Common myeloid progenitor, CD34-positive (primary cell): Measurements from ENCODE around the gene POPDC3.
A peak's percentile ranks its signal among the peaks of the same experiment; 100 is the strongest.

Experiments
- CTCF ChIA-PET: fragments of 350-600 bp; sonication (Branson Sonifier 250); formaldehyde crosslinking; loops from one replicate; lab custom pipeline; 2021; ENCODE audit warnings: antibody characterized with exemption; lab: Charles Lee
- POLR2A ChIA-PET: fragments of 350-600 bp; sonication (Branson Sonifier 250); formaldehyde crosslinking; loops from one replicate; lab custom pipeline; 2021; ENCODE audit warnings: antibody characterized with exemption; lab: Charles Lee
- DNase-seq, 3 donors: peaks; one replicate each; pipeline versions ENCODE4 v3.0.0 to v3.0.0-alpha.2; 2013
- H3K27ac ChIP-seq, 2 experiments: 1 replicate in 1 of 2; 2 replicates in 1 of 2; pipeline ENCODE4 v1.7.0; 2013; ENCODE audit warnings: inconsistent platforms in 2 of 2, low read length in 2 of 2, mild to moderate bottlenecking in 2 of 2, low read depth in 1 of 2, moderate library complexity in 1 of 2; ENCODE audit not compliant: severe bottlenecking in 2 of 2, insufficient read depth in 1 of 2, poor library complexity in 1 of 2
- H3K27me3 ChIP-seq, 5 experiments: replicated peaks in 2 of 5; 1 replicate in 3 of 5; 2 replicates in 2 of 5; pipeline versions ENCODE4 v1.6.1 to v1.7.0; 2013; ENCODE audit warnings: low read length in 4 of 5, mild to moderate bottlenecking in 2 of 5, moderate library complexity in 2 of 5, inconsistent platforms in 1 of 5; ENCODE audit not compliant: insufficient read depth in 5 of 5, control insufficient read depth in 4 of 5
- H3K36me3 ChIP-seq, 4 experiments: 1 replicate in 2 of 4; 2 replicates in 2 of 4; pipeline versions ENCODE4 v1.6.1 to v1.7.0; 2013; ENCODE audit warnings: low read length in 3 of 4, control low read depth in 1 of 4, mild to moderate bottlenecking in 1 of 4; ENCODE audit not compliant: control insufficient read depth in 4 of 4, insufficient read depth in 4 of 4
- H3K4me1 ChIP-seq, 4 experiments: 1 replicate in 3 of 4; 2 replicates in 1 of 4; pipeline versions ENCODE4 v1.6.1 to v1.7.1; 2013; ENCODE audit warnings: low read length in 3 of 4, mild to moderate bottlenecking in 3 of 4, control low read depth in 1 of 4, inconsistent platforms in 1 of 4, moderate library complexity in 1 of 4; ENCODE audit not compliant: control insufficient read depth in 4 of 4, insufficient read depth in 4 of 4; ENCODE audit errors: control extremely low read depth in 1 of 4
- H3K4me3 ChIP-seq, 7 experiments: 1 replicate in 4 of 7; 2 replicates in 3 of 7; pipeline versions ENCODE4 v1.5.1 to v1.7.0; 2013; ENCODE audit warnings: mild to moderate bottlenecking in 7 of 7, low read length in 6 of 7, moderate library complexity in 6 of 7, inconsistent platforms in 2 of 7, low read depth in 2 of 7, control low read depth in 1 of 7; ENCODE audit not compliant: insufficient read depth in 4 of 7, control insufficient read depth in 1 of 7; ENCODE audit errors: extremely low read depth in 1 of 7
- H3K9me3 ChIP-seq, 5 experiments: 1 replicate in 4 of 5; 2 replicates in 1 of 5; pipeline versions ENCODE4 v1.6.1 to v1.7.1; 2013; ENCODE audit warnings: low read length in 4 of 5, mild to moderate bottlenecking in 2 of 5, inconsistent platforms in 1 of 5, low read depth in 1 of 5, moderate library complexity in 1 of 5; ENCODE audit not compliant: control insufficient read depth in 4 of 5, insufficient read depth in 2 of 5; ENCODE audit errors: control extremely low read depth in 1 of 5
- WGBS: methylation state at CpG from one replicate; pipeline ENCODE4 v1.1.5; 2013; ENCODE audit not compliant: insufficient coverage; 5-methylcytosine and 5-hydroxymethylcytosine counted together

POPDC3 gene

DNA sequence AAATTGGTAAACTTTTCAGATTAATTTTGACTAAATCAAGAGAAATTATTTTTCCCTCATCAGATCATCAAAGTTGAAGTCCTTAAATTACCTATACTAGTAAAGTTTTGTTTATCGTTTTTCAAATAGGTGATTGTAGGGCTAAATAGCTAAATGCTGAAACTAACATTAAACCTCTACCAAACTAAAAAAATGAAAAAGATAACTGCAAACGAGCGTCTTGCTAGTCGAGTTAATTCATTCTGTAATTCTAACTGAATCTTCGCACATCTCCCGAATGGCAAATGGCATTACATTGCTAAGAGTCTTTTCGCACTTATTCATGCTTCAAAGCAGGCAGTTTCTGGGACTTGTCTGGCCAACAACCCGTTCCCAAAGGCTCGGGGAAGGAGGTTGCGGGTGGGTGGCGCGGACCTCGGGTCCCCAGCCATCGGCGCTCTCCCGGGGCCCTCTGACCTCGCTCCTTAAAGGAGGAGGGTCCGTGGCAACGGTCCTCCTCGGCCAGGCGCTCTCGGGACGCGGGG, 43.8 kb downstream of the POPDC3 start:
- Histone ChIP-seq H3K36me3 (no peaks in the 10 kb centered on the region), H3K27me3 (peaks cover 13 to 79% (median 30%) of the 10 kb centered on the region in 5 experiments), H3K27ac (no peak overlapping the region), H3K4me1 (peaks cover 2 to 17% (median 14%) of the 10 kb centered on the region in 4 experiments), H3K4me3 (peak overlapping the region in 6 of 7 experiments; percentile 55 to 75 (median 70)), H3K9me3 (no peaks in the 10 kb centered on the region)
- POLR2A ChIA-PET = interaction anchor here (0.5 to 0.7 kb wide), 2 partner anchors 11 to 92 kb away, joined by 3 read pairs; no protein-coding TSS in a partner anchor
- CTCF ChIA-PET = interaction anchor here (1.1 to 1.5 kb wide), 3 partner anchors 23 to 31 kb away, joined by 3 read pairs; no protein-coding TSS in a partner anchor
- WGBS = 11% methylated on average over 18 of the region's 24 CpGs
- peak in 2 of 3 donors; percentile 8 to 25 for DNase-seq

DNA sequence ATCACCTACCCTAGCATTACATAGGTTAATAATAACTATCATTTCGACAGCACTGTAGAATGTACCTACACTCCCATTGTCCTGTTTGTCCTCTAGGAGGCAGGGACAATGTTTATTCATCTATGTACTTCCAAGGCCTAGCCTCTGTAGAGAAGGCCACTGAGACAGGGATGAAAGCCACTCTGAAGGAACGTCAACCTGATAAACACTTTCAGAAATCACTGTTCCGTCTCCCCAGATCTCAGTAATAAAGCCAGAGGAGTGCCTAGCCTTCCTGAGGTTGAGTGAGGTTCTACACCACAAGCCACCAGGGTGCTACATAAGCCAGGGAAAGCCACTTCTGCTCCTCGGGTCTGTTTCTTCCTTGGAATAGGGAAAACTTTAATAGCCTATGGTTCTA, 44.8 kb downstream of the POPDC3 start:
- peak in 2 of 3 donors; percentile 4 to 8 for DNase-seq
- ChIA-PET CTCF (no interaction called here), POLR2A (no interaction called here)
- H3K27me3 ChIP-seq = peaks cover 13 to 70% (median 30%) of the 10 kb centered on the region in 5 experiments
- H3K9me3 ChIP-seq = no peaks in the 10 kb centered on the region
- 91% methylated on average over 3 of the region's 4 CpGs for WGBS
- H3K4me3 ChIP-seq = no peak overlapping the region
- no peak overlapping the region for H3K27ac ChIP-seq
- H3K36me3 ChIP-seq = no peaks in the 10 kb centered on the region
- peaks cover 2 to 17% (median 14%) of the 10 kb centered on the region in 4 experiments for H3K4me1 ChIP-seq

DNA sequence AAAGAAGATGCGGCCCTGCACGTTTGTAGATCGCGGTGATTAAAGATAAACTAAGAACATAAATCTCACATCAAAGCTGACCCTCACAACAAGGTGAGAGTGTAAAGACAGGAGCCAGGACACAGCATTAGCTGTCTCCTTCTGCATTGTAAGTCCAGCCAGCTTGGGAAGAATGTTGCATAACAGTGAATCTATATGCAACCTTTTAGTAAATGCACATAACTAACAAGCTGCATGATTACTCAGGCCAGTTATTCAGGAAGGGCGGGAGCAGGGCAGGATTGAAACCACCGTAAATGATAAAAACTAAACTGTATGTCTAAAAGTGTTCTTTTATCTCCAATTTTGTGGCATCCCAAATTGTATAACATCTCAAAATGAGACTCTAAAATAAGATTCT, 57.1 kb downstream of the POPDC3 start:
- no peak for DNase-seq
- Histone ChIP-seq H3K27ac (no peak overlapping the region), H3K9me3 (no peaks in the 10 kb centered on the region), H3K4me1 (no peaks in the 10 kb centered on the region), H3K27me3 (peaks cover 0 to 3% (median 0%) of the 10 kb centered on the region in 5 experiments), H3K4me3 (no peak overlapping the region), H3K36me3 (no peaks in the 10 kb centered on the region)
- 60% methylated on average over 3 of the region's 6 CpGs for WGBS
- ChIA-PET POLR2A (no interaction called here), CTCF (no interaction called here)

DNA sequence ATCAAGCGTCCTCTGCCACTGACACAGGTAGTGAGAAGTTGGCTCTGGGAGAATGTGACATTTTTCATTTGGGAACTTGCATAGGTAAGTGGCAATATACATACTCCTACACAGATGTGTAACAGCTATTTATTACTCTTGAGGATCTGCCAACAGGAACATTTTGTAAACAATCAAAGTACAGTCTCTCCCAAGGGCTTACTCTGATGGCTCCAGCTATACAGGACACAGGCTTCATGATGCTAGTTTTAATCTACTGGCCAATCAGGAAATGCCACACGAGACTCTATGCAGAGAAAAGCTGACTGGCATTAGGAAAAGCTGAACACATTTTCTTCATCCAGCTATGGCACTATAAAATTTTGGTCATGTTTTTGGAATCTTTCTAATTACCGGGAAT, 57.8 kb downstream of the POPDC3 start:
- ChIA-PET POLR2A (no interaction called here), CTCF (no interaction called here)
- Histone ChIP-seq H3K27me3 (peaks cover 0 to 3% (median 0%) of the 10 kb centered on the region in 5 experiments), H3K27ac (no peak overlapping the region), H3K4me3 (no peak overlapping the region), H3K9me3 (no peaks in the 10 kb centered on the region), H3K4me1 (no peaks in the 10 kb centered on the region), H3K36me3 (no peaks in the 10 kb centered on the region)
- DNase-seq = no peak
- 67% methylated on average over 1 of the region's 3 CpGs for WGBS

GRCh38 chr6:105120570-105120969, 59.2 kb downstream of the POPDC3 start:
- Histone ChIP-seq H3K4me1 (no peaks in the 10 kb centered on the region), H3K9me3 (no peaks in the 10 kb centered on the region), H3K27ac (no peak overlapping the region), H3K27me3 (peaks cover 0 to 3% (median 0%) of the 10 kb centered on the region in 5 experiments), H3K36me3 (no peaks in the 10 kb centered on the region), H3K4me3 (no peak overlapping the region)
- 98% methylated on average over 4 of the region's 5 CpGs for WGBS
- DNase-seq = no peak
- ChIA-PET POLR2A (no interaction called here), CTCF (no interaction called here)

DNA sequence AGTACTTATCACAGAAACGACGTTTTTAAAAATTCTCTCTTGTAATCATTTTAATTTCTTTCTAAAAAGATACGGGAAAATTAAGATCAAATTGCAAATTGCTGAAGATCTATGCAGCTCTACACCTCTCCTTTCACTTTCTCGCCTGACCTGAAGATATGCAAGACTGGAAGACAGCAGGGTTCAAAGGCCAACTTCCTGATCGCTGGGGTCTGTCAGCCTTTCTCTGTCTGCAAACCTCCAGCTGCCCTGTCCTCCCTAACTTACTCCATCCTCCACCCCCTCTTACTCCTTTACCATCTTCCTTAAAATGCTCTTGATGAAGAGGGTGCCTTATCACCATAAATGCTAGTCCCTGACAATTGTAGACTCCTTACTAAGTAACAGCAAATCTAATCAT, 63.7 kb downstream of the POPDC3 start:
- WGBS = 100% methylated on average over 4 of the region's 5 CpGs
- Histone ChIP-seq H3K27ac (no peak overlapping the region), H3K4me1 (no peaks in the 10 kb centered on the region), H3K4me3 (no peak overlapping the region), H3K27me3 (peaks cover 0 to 5% (median 0%) of the 10 kb centered on the region in 5 experiments), H3K36me3 (no peaks in the 10 kb centered on the region), H3K9me3 (no peaks in the 10 kb centered on the region)
- ChIA-PET POLR2A (no interaction called here), CTCF (interaction anchor here (1.0 to 1.2 kb wide), 2 partner anchors 10 to 27 kb away, joined by 3 to 4 read pairs; no protein-coding TSS in a partner anchor)
- no peak for DNase-seq

GRCh38 chr6:105113422-105113821, 66.4 kb downstream of the POPDC3 start:
- H3K36me3 ChIP-seq = no peaks in the 10 kb centered on the region
- ChIA-PET POLR2A (no interaction called here), CTCF (interaction anchor here (1.1 kb wide), 2 partner anchors 23 to 26 kb away, joined by 3 read pairs; no protein-coding TSS in a partner anchor)
- H3K27ac ChIP-seq = no peak overlapping the region
- DNase-seq = no peak
- no peaks in the 10 kb centered on the region for H3K9me3 ChIP-seq
- H3K27me3 ChIP-seq = peaks cover 0 to 2% (median 0%) of the 10 kb centered on the region in 5 experiments
- WGBS = 94% methylated on average over 6 of the region's 6 CpGs
- H3K4me1 ChIP-seq = no peaks in the 10 kb centered on the region
- no peak overlapping the region for H3K4me3 ChIP-seq
